ENCODE results near the gene TGM1. TPM values are rescaled to one million over a fixed set of nuclear protein-coding genes. Genes with fewer than 3 reads are reported as not detected.
"Not testable (repeated sequence)": the region's sequence is repeated elsewhere in the genome, so short reads cannot be mapped to it uniquely, and the experiment has no call there.

Gene TGM1
- total and polyA plus RNA-seq, 2 donors (not counting 1 experiment from before 2014, with no cell fraction given) = 0.83 to 1.4 TPM

DNA sequence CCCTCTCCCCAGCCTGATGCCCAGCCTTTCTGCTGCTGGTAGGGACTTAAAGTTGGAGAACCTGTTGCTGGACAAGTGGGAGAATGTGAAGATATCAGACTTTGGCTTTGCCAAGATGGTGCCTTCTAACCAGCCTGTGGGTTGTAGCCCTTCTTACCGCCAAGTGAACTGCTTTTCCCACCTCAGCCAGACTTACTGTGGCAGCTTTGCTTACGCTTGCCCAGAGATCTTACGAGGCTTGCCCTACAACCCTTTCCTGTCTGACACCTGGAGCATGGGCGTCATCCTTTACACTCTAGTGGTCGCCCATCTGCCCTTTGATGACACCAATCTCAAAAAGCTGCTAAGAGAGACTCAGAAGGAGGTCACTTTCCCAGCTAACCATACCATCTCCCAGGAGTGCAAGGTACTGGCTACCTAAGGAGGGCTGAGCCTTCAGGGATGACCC, 55.8 kb downstream of the TGM1 start:
- H3K4me1 ChIP-seq (ENCODE audit: control insufficient read depth, extremely low read depth, insufficient read depth, low read length) = no peaks in the 10 kb centered on the region
- H3K36me3 ChIP-seq (ENCODE audit: control insufficient read depth, insufficient read depth, low read length) = peaks cover 22% of the 10 kb centered on the region
- no peak for DNase-seq (ENCODE audit: low read depth in 2 of 2)
- no peaks in the 10 kb centered on the region for H3K79me2 ChIP-seq (ENCODE audit: control insufficient read depth, insufficient read depth, low read length)
- H3K27me3 ChIP-seq (ENCODE audit: control insufficient read depth, insufficient read depth, low read length) = no peaks in the 10 kb centered on the region
- H4K20me1 ChIP-seq (ENCODE audit: control insufficient read depth, extremely low read depth, insufficient read depth, low read length) = no peaks in the 10 kb centered on the region
- H3K4me3 ChIP-seq (replicated peaks in 1 of 4; ENCODE audit: control extremely low read depth in 1 of 4, insufficient read depth in 1 of 4, low read depth in 3 of 4, low read length in 4 of 4) = no peak overlapping the region
- no peak overlapping the region for H3K27ac ChIP-seq (ENCODE audit: insufficient read depth, low read length)
- no peak overlapping the region for H3K4me2 ChIP-seq (ENCODE audit: extremely low read depth, insufficient read depth, low read length)
- TF ChIP-seq EZH2 (IDR thresholded peaks at IDR 0.05; ENCODE audit: low read length, missing control alignments) = no peak
- TF ChIP-seq, protein P1, sequence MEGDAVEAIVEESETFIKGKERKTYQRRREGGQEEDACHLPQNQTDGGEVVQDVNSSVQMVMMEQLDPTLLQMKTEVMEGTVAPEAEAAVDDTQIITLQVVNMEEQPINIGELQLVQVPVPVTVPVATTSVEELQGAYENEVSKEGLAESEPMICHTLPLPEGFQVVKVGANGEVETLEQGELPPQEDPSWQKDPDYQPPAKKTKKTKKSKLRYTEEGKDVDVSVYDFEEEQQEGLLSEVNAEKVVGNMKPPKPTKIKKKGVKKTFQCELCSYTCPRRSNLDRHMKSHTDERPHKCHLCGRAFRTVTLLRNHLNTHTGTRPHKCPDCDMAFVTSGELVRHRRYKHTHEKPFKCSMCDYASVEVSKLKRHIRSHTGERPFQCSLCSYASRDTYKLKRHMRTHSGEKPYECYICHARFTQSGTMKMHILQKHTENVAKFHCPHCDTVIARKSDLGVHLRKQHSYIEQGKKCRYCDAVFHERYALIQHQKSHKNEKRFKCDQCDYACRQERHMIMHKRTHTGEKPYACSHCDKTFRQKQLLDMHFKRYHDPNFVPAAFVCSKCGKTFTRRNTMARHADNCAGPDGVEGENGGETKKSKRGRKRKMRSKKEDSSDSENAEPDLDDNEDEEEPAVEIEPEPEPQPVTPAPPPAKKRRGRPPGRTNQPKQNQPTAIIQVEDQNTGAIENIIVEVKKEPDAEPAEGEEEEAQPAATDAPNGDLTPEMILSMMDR (conservative IDR thresholded peaks at IDR 0.05 in 1 of 2, IDR thresholded peaks at IDR 0.05 in 1 of 2; ENCODE audit: low read depth in 1 of 2, low read length in 2 of 2) = no peak
- no peaks in the 10 kb centered on the region for H3K9me3 ChIP-seq (ENCODE audit: control insufficient read depth, insufficient read depth, low read depth, low read length)
- H3K9ac ChIP-seq (ENCODE audit: insufficient read depth, low read length) = no peak overlapping the region
- H2AFZ ChIP-seq (ENCODE audit: low read length) = no peak overlapping the region

DNA sequence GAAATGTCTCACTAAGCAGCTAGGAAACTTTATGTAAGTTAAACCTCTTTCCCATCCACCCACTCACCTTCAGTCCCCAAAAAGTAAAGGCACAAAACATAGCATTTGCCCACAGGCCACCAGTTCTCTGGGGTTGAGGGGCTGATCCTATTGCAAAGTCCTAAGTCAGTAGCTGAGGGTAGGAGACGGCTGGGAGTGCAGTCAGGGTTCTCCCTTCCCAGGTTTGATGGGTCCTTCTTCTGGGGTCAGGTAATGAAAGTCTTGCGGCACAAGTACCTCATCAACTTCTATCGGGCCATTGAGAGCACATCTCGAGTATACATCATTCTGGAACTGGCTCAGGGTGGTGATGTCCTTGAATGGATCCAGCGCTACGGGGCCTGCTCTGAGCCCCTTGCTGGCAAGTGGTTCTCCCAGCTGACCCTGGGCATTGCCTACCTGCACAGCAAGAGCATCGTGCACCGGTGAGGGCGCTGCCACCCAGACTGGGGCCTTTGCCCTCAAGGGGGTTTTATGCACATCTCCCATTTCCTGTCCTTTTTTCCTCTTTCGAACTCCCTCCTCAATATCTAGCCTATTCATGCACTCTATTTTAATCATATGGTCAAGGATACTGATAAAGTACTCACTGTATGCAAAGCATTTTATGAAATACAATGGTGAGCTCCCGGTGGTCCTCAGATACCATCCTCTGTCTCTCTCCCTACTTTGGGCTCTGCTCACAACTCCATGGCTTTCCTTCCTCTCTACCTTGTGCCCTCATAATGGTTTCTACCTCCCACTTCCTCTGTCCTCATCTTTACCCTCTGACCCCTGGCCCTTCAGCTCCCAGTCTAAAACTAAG, 56.5 kb downstream of the TGM1 start:
- Histone ChIP-seq H3K27me3 (ENCODE audit: control insufficient read depth, insufficient read depth, low read length) (no peaks in the 10 kb centered on the region), H3K27ac (ENCODE audit: insufficient read depth, low read length) (no peak overlapping the region), H3K9ac (ENCODE audit: insufficient read depth, low read length) (no peak overlapping the region), H3K4me1 (ENCODE audit: control insufficient read depth, extremely low read depth, insufficient read depth, low read length) (no peaks in the 10 kb centered on the region), H3K4me2 (ENCODE audit: extremely low read depth, insufficient read depth, low read length) (no peak overlapping the region), H3K9me3 (ENCODE audit: control insufficient read depth, insufficient read depth, low read depth, low read length) (no peaks in the 10 kb centered on the region), H2AFZ (ENCODE audit: low read length) (no peak overlapping the region), H4K20me1 (ENCODE audit: control insufficient read depth, extremely low read depth, insufficient read depth, low read length) (no peaks in the 10 kb centered on the region), H3K36me3 (ENCODE audit: control insufficient read depth, insufficient read depth, low read length) (peaks cover 22% of the 10 kb centered on the region), H3K79me2 (ENCODE audit: control insufficient read depth, insufficient read depth, low read length) (no peaks in the 10 kb centered on the region), H3K4me3 (replicated peaks in 1 of 4; ENCODE audit: control extremely low read depth in 1 of 4, insufficient read depth in 1 of 4, low read depth in 3 of 4, low read length in 4 of 4) (no peak overlapping the region)
- TF ChIP-seq, protein P1 (conservative IDR thresholded peaks at IDR 0.05 in 1 of 2, IDR thresholded peaks at IDR 0.05 in 1 of 2; ENCODE audit: low read depth in 1 of 2, low read length in 2 of 2) = no peak
- no peak for TF ChIP-seq EZH2 (IDR thresholded peaks at IDR 0.05; ENCODE audit: low read length, missing control alignments)
- no peak for DNase-seq (ENCODE audit: low read depth in 2 of 2)

DNA sequence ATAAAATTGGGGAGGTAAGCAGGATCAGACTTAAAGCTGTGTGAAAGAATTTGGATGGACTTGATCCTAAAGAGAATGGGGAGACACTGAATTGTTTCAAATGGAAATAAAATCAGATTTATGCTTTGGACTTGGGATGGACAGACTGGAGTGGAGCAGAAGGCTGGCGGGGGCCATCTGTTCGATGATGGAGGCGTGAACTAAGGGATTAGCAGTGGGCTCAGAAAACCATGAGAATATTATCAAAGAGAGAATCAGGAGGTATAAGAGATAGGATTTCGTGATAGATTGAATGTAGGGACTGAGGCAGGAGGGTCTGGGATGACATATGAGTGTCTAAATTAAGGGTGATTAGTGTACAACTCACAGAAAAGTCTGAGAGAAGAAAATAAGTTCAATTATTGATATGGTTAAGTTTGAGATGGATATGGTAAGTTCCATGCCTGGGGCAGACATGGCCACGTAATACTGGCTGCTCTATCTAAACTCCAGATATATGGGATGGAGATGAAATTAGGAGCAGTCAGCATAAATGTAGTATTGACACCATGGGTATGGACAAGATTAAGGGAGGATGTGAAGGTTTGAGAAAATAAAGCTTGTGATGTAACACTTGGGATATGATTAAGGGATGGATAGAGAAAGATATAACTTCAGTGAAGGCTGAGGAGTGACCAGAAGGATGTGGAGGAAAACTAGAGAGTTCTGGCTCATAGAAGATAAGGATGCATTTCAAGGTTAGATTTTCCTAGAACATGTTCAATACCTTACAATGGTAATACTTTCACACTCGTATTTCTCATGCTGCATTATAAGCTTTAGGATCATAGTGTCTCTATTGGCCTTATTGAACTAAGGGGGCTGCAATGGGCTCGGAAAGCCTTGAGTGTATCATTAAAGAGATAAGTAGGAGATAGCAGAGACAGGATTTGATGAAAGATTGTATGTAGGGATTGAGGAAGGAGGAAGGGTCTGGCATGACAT, 58.5 kb downstream of the TGM1 start:
- no peak overlapping the region for H2AFZ ChIP-seq (ENCODE audit: low read length)
- no peaks in the 10 kb centered on the region for H3K79me2 ChIP-seq (ENCODE audit: control insufficient read depth, insufficient read depth, low read length)
- no peaks in the 10 kb centered on the region for H3K4me1 ChIP-seq (ENCODE audit: control insufficient read depth, extremely low read depth, insufficient read depth, low read length)
- H3K9me3 ChIP-seq (ENCODE audit: control insufficient read depth, insufficient read depth, low read depth, low read length) = no peaks in the 10 kb centered on the region
- H4K20me1 ChIP-seq (ENCODE audit: control insufficient read depth, extremely low read depth, insufficient read depth, low read length) = no peaks in the 10 kb centered on the region
- peaks cover 13% of the 10 kb centered on the region for H3K36me3 ChIP-seq (ENCODE audit: control insufficient read depth, insufficient read depth, low read length)
- no peaks in the 10 kb centered on the region for H3K27me3 ChIP-seq (ENCODE audit: control insufficient read depth, insufficient read depth, low read length)
- H3K4me2 ChIP-seq (ENCODE audit: extremely low read depth, insufficient read depth, low read length) = no peak overlapping the region
- H3K4me3 ChIP-seq (replicated peaks in 1 of 4; ENCODE audit: control extremely low read depth in 1 of 4, insufficient read depth in 1 of 4, low read depth in 3 of 4, low read length in 4 of 4) = no peak overlapping the region
- no peak overlapping the region for H3K27ac ChIP-seq (ENCODE audit: insufficient read depth, low read length)
- H3K9ac ChIP-seq (ENCODE audit: insufficient read depth, low read length) = no peak overlapping the region
- DNase-seq (ENCODE audit: low read depth in 2 of 2) = no peak
- TF ChIP-seq, protein P1 (conservative IDR thresholded peaks at IDR 0.05 in 1 of 2, IDR thresholded peaks at IDR 0.05 in 1 of 2; ENCODE audit: low read depth in 1 of 2, low read length in 2 of 2) = no peak
- no peak for TF ChIP-seq EZH2 (IDR thresholded peaks at IDR 0.05; ENCODE audit: low read length, missing control alignments)

DNA sequence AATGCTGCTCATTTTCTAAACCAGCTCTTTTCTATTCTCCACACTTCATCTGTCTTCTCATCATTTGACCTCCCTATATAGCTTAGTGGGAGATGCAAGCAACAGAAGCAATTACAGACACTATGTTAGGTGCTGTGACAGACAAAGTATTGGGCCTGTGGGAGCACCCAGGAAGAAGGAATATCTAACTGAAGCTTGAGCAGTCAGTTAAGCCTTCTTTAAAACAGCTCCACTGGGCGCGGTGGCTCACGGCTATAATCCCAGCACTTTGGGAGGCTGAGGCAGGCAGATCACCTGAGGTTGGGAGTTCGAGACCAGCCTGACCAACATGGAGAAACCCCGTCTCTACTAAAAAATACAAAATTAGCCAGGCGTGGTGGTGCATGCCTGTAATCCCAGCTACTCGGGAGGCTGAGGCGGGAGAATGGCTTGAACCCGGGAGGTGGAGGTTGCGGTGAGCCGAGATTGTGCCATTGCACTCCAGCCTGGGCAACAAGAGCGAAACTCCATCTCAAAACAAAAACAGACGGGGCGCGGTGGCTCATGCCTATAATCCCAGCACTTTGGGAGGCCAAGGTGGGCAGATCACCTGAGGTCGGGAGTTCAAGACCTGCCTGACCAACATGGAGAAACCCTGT, 59.6 kb downstream of the TGM1 start:
- H3K79me2 ChIP-seq (ENCODE audit: control insufficient read depth, insufficient read depth, low read length); H3K9me3 ChIP-seq (ENCODE audit: control insufficient read depth, insufficient read depth, low read depth, low read length); H3K27me3 ChIP-seq (ENCODE audit: control insufficient read depth, insufficient read depth, low read length); H3K9ac ChIP-seq (ENCODE audit: insufficient read depth, low read length); DNase-seq (ENCODE audit: low read depth in 2 of 2); H4K20me1 ChIP-seq (ENCODE audit: control insufficient read depth, extremely low read depth, insufficient read depth, low read length); H3K4me3 ChIP-seq (replicated peaks in 1 of 4; ENCODE audit: control extremely low read depth in 1 of 4, insufficient read depth in 1 of 4, low read depth in 3 of 4, low read length in 4 of 4); H3K4me1 ChIP-seq (ENCODE audit: control insufficient read depth, extremely low read depth, insufficient read depth, low read length); H3K27ac ChIP-seq (ENCODE audit: insufficient read depth, low read length); H2AFZ ChIP-seq (ENCODE audit: low read length); H3K4me2 ChIP-seq (ENCODE audit: extremely low read depth, insufficient read depth, low read length): not testable (repeated sequence)
- peaks cover 13% of the 10 kb centered on the region for H3K36me3 ChIP-seq (ENCODE audit: control insufficient read depth, insufficient read depth, low read length)
